Measurements from ENCODE around the gene CNTNAP2. TPM values are rescaled to one million over a fixed set of nuclear protein-coding genes. Genes with fewer than 3 reads are reported as not detected.

CNTNAP2 gene
- total RNA-seq, 4 donors from 2014 or later = 0.29 to 0.88 (median 0.33) TPM; not detected in 1

GRCh38 chr7:146690987-146691386, 574.4 kb downstream of the CNTNAP2 start:
- TF ChIP-seq POLR2A (IDR thresholded peaks at IDR 0.05) (no peak), CTCF (IDR thresholded peaks at IDR 0.05) (no peak)
- no peaks in the 10 kb centered on the region for H3K9me3 ChIP-seq

DNA sequence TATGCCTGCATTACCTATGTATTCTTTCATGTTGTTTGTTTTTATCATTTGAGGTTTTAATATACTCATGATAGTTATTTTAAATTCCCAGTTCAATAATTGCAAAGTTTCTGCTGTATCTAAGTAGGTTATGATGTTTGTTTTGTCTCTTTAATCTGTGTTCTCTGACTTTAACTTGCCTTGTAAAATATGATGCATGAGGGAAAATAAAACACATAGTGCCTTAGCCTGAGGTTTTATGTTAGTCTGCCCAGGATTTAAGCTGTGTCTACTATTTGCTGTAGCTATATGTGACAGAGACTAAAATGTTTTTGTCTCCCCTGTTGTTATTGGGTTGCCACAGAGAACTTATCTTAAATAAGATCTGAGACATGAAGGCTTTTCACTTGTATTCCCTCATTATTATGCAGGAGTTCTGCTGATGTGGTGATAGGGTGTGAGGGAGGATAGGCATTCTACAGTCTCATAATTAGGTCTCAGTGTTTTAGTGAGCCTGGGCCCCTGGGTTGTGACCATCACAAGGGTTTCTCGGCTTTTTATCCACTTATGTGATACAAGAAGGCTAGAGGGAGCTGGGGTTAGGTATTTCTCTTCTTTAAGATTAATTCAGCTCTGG, 582.5 kb downstream of the CNTNAP2 start:
- no peak overlapping the region for H3K4me3 ChIP-seq (replicated peaks in 1 of 3)
- H3K27me3 ChIP-seq = no peaks in the 10 kb centered on the region
- no peak for TF ChIP-seq CTCF (IDR thresholded peaks at IDR 0.05)
- TF ChIP-seq POLR2A (IDR thresholded peaks at IDR 0.05) = no peak
- intact Hi-C loops (cut with DNase I) = no loop called here
- H3K27ac ChIP-seq = no peak overlapping the region
- WGBS, 2 donors = 78 to 81% methylated on average over 1 of the region's 1 CpG
- no peaks in the 10 kb centered on the region for H3K4me1 ChIP-seq
- DNase-seq = no peak
- H3K9me3 ChIP-seq = no peaks in the 10 kb centered on the region
- H3K36me3 ChIP-seq = no peaks in the 10 kb centered on the region

More at GRCh38 chr7:146690987-146691386, 574.4 kb downstream of the CNTNAP2 start:
- Histone ChIP-seq H3K27ac (no peak overlapping the region), H3K4me1 (no peaks in the 10 kb centered on the region), H3K36me3 (no peaks in the 10 kb centered on the region), H3K4me3 (replicated peaks in 1 of 3) (no peak overlapping the region), H3K27me3 (no peaks in the 10 kb centered on the region)
- WGBS, 2 donors = 92 to 93% methylated on average over 3 of the region's 3 CpGs
- no peak for DNase-seq
- intact Hi-C loops (cut with DNase I) = no loop called here

DNA sequence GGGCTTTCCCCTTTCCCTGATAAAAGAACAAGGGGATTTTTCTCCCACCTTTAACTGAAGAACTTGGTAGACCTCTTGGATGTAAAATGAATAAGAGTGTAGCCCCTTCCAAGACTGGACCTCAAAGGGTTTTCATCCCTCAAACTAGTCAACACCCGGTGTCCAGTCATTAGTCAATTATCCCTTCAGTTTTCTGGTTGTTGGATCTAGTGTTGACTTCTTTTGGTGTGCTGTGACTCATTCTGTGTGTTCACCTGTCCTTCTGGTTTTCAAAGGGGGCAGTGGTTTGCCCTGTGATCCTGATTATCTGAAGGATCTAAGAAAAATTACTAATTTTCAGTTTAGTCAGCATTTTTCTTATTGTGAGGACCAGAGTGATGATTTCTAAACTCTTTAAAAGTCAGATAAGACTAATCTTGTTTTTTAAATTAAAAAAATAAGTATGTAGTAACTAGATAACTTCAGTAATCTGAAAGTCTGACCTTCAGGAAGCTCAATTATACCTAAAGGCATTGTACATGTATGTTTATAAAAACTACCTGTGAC, 583.5 kb downstream of the CNTNAP2 start:
- WGBS, 2 donors = 94 to 97% methylated on average over 1 of the region's 1 CpG
- no peaks in the 10 kb centered on the region for H3K27me3 ChIP-seq
- intact Hi-C loops (cut with DNase I) = no loop called here
- no peak overlapping the region for H3K4me3 ChIP-seq (replicated peaks in 1 of 3)
- H3K27ac ChIP-seq = no peak overlapping the region
- H3K36me3 ChIP-seq = no peaks in the 10 kb centered on the region
- no peak for DNase-seq
- H3K4me1 ChIP-seq = no peaks in the 10 kb centered on the region
- TF ChIP-seq POLR2A (IDR thresholded peaks at IDR 0.05) = no peak
- no peak for TF ChIP-seq CTCF (IDR thresholded peaks at IDR 0.05)
- no peaks in the 10 kb centered on the region for H3K9me3 ChIP-seq

DNA sequence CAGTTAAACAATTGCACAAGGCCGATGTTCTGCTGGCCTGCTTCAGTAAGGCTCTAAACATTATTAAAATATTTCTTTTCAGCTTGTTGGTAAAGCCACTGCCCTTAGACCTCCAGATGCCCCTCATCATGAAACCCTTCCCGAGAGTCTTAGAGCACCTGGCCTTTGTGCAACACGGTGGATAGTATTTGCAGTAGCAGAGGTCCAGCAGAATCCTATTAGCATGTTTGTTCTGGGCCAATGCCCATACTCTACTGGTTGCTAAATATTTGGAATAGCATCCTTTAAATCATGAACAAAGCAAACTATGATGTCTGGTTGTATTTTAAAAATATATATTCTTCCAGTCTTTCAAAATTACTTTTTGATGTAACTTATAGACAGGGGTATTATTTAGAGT, 584.6 kb downstream of the CNTNAP2 start:
- Histone ChIP-seq H3K9me3 (no peaks in the 10 kb centered on the region), H3K4me1 (no peaks in the 10 kb centered on the region), H3K4me3 (replicated peaks in 1 of 3) (no peak overlapping the region), H3K27me3 (no peaks in the 10 kb centered on the region), H3K27ac (no peak overlapping the region), H3K36me3 (no peaks in the 10 kb centered on the region)
- TF ChIP-seq POLR2A (IDR thresholded peaks at IDR 0.05) (no peak), CTCF (IDR thresholded peaks at IDR 0.05) (no peak)
- intact Hi-C loops (cut with DNase I) = no loop called here
- no peak for DNase-seq
- 51 to 61% methylated on average over 3 of the region's 3 CpGs for WGBS, 2 donors

DNA sequence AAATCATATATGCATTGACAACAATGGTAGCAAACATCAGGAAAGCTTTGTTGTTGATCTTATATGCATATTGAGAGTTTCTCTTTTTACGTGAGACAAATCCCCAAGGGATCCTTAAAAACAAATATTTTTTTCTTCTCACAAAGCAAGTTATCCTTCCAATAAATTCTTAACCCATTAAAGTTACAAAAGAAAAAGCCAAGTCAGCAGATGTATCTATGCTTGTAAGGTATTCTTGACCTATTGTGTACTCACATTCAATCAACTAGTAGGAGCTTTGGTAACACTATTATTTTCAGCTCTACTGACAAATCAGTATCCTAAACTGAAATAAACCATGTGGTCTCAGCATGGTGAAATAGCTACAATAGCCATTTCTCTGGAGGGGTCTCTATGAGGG, 586.3 kb downstream of the CNTNAP2 start:
- TF ChIP-seq CTCF (IDR thresholded peaks at IDR 0.05) = no peak
- TF ChIP-seq POLR2A (IDR thresholded peaks at IDR 0.05) = no peak
- no peak overlapping the region for H3K4me3 ChIP-seq (replicated peaks in 1 of 3)
- WGBS, 2 donors = 75 to 78% methylated on average over 1 of the region's 1 CpG
- no peaks in the 10 kb centered on the region for H3K9me3 ChIP-seq
- H3K27ac ChIP-seq = no peak overlapping the region
- intact Hi-C loops (cut with DNase I) = no loop called here
- H3K27me3 ChIP-seq = no peaks in the 10 kb centered on the region
- H3K36me3 ChIP-seq = no peaks in the 10 kb centered on the region
- no peaks in the 10 kb centered on the region for H3K4me1 ChIP-seq
- no peak for DNase-seq
